Psoas muscle (tissue), 8 donors: ENCODE measurements around the gene PDE4D. TPM values are rescaled to one million over a fixed set of nuclear protein-coding genes. Genes with fewer than 3 reads are reported as not detected.

Experiments used
- ATAC-seq, 4 donors: fragments of 200-7000 bp; cut with Tn5 transposase; one replicate each; pipeline ENCODE4 v1.9.1; 2020; ENCODE audit warnings: moderate library complexity in 3 of 4, mild to moderate bottlenecking in 2 of 4
- DNase-seq, 2 donors: peaks; one replicate each; pipeline ENCODE4 v3.0.0-alpha.2; 2020
- H3K27ac ChIP-seq: fragments of 200-600 bp; one replicate; pipeline ENCODE4 v1.8.0; 2022
- H3K27me3 ChIP-seq, 3 donors: fragments of 200-600 bp in 1 of 3; one replicate each; pipeline versions ENCODE4 v1.6.1 to v1.8.0; 2013 to 2022; ENCODE audit warnings: low read length in 2 of 3, mild to moderate bottlenecking in 2 of 3, moderate library complexity in 1 of 3; ENCODE audit not compliant: insufficient read depth in 3 of 3
- H3K36me3 ChIP-seq, 2 donors: fragments of 200-600 bp in 1 of 2; one replicate each; pipeline versions ENCODE4 v1.6.1 to v1.8.0; 2013 to 2022; ENCODE audit warnings: low read depth in 1 of 2, mild to moderate bottlenecking in 1 of 2, moderate library complexity in 1 of 2; ENCODE audit not compliant: insufficient read depth in 1 of 2
- H3K4me1 ChIP-seq: fragments of 200-600 bp; one replicate; pipeline ENCODE4 v1.8.0; 2022
- H3K4me3 ChIP-seq: fragments of 200-600 bp; one replicate; pipeline ENCODE4 v1.8.0; 2022; ENCODE audit warnings: mild to moderate bottlenecking
- H3K9me3 ChIP-seq: fragments of 200-600 bp; one replicate; pipeline ENCODE4 v1.8.0; 2022
- WGBS, 3 donors: extraction: QIAGEN DNeasy Blood & Tissue Kit; methylation state at CpG; one replicate each; pipeline versions ENCODE4 v1.1.6 to v1.1.7; 2013; 5-methylcytosine and 5-hydroxymethylcytosine counted together
- intact Hi-C, 2 donors: fragments of 100-400 bp; cut with DNase I; formaldehyde crosslinking; loops; one replicate each; pipeline versions ENCODE4 v1.11.0 to v1.14.2; 2022
- polyA plus RNA-seq, 3 donors: library from polyadenylated mRNA; stranded (reverse); fragments of 200-250 nt; gene quantifications; one replicate each; pipeline ENCODE4 v1.2.3, GENCODE V29; 2013
- total RNA-seq, 4 donors: library from RNA; stranded (reverse); fragmentation: NEBNext Ultra II Directional in 2 of 4; extraction: Animal tissue kit (Norgen Biotek cat#: 25700) in 2 of 4; gene quantifications; one replicate each; pipeline versions ENCODE4 v1.2.1 to v1.2.4, GENCODE V29; 2021 to 2023
- TF ChIP-seq, protein P1 (sequence below): fragments of 200-600 bp; IDR thresholded peaks from one replicate; pipeline ENCODE4 v1.8.0; 2022; ENCODE audit warnings: antibody characterized with exemption
- donor health status: healthy with polysubstance abuse.
- donor health status: DM: no; HTN: no; CAD: no; lungs with moderate emphysema.
- donor health status: Bipolar disorder and iron deficiency.
- donor health status: healthy.
- donor health status: DM: yes; HTN: yes; CAD: no.
- donor health status: DM: no; HTN: no; CAD: no.
- donor health status: DM: no; HTN: no; CAD: no.
- donor health status: DM: yes; HTN: yes; CAD: no.

The PDE4D gene
- total and polyA plus RNA-seq, 7 donors: 42.6 to 283 (median 88.7) TPM

DNA sequence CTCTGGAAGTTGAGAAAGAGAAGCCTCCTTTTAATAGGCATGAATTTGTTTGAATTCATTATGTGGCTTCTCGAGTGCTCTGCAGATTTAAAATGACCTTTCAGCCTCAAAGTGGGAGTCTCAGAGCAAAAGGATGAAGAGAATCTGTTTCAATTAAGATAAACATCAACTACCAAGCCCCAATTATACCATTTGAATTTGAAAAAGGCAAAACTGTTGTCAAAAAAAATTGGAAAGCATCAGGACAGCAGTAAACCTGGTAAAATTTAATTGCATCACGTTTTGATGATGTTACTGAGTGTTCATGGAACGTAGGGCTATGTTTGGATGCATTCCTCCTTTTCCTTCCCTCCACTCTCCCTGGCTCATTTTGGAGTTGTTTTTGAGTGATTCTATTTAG lies 637.2 kb downstream of the PDE4D start:
- no peaks in the 10 kb centered on the region for H3K9me3 ChIP-seq
- H3K36me3 ChIP-seq: no peaks in the 10 kb centered on the region
- H3K4me3 ChIP-seq: no peak overlapping the region
- no peaks in the 10 kb centered on the region for H3K27me3 ChIP-seq
- TF ChIP-seq, protein P1, sequence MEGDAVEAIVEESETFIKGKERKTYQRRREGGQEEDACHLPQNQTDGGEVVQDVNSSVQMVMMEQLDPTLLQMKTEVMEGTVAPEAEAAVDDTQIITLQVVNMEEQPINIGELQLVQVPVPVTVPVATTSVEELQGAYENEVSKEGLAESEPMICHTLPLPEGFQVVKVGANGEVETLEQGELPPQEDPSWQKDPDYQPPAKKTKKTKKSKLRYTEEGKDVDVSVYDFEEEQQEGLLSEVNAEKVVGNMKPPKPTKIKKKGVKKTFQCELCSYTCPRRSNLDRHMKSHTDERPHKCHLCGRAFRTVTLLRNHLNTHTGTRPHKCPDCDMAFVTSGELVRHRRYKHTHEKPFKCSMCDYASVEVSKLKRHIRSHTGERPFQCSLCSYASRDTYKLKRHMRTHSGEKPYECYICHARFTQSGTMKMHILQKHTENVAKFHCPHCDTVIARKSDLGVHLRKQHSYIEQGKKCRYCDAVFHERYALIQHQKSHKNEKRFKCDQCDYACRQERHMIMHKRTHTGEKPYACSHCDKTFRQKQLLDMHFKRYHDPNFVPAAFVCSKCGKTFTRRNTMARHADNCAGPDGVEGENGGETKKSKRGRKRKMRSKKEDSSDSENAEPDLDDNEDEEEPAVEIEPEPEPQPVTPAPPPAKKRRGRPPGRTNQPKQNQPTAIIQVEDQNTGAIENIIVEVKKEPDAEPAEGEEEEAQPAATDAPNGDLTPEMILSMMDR: no peak
- intact Hi-C loops: no loop called here
- 33 to 61% (median 37%) methylated on average over 3 of the region's 3 CpGs for WGBS, 3 donors
- H3K27ac ChIP-seq: no peak overlapping the region
- ATAC-seq: no peak
- peaks cover 43% of the 10 kb centered on the region for H3K4me1 ChIP-seq
- DNase-seq: no peak

DNA sequence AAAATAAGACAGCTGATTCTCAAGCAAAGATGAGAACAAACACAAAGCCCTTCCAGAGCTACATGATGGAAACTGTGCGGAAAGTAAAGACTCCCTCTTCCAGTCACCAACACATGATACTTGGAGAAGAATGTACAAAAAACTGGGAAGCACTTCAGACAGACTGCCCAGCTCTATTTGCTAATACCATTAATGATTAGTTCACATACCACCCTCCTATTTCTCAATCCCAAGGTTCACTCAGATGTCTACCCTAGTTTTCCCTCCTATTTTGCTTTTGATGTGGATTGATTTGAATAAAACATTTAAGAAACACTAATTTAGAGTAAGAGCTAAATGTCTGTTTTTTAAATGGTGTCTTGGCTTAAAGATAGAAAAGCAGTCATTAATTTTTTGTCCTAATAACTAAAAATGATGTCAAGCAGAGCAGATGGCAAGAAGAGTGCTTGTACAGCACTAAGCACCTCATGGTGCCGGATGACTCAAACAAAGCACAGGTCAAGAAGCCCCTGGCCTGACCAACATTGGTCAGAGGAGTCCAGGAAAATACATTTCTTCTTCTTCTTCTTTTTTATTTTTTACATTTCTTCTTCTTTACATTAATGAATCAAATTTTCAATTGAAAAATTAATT lies 639.4 kb downstream of the PDE4D start:
- H3K27ac ChIP-seq: no peak overlapping the region
- H3K27me3 ChIP-seq: no peaks in the 10 kb centered on the region
- no peak for DNase-seq
- no peak for ATAC-seq
- WGBS, 3 donors: 93 to 97% (median 97%) methylated on average over 2 of the region's 2 CpGs
- no peaks in the 10 kb centered on the region for H3K9me3 ChIP-seq
- intact Hi-C loops: no loop called here
- no peaks in the 10 kb centered on the region for H3K36me3 ChIP-seq
- H3K4me1 ChIP-seq: peaks cover 37% of the 10 kb centered on the region
- TF ChIP-seq, protein P1: no peak
- no peak overlapping the region for H3K4me3 ChIP-seq

DNA sequence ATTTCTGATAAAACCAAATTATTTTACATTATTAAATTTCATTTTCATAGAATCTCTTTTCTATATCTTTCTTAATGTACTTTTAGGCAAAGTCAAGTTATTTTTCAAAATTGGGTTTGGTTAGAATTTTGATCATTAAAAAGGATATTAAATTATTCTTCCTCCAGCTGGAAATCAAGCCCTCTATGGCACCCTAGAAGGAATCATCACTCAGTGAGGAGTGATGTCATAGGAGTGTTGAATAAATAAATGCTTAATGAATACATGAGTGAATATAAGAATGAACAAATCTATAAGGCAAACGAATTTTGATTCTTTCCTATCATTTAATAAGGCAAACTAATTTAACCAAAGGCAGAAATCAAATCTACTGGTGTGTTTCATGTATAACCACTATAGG lies 639.9 kb downstream of the PDE4D start:
- no peak for DNase-seq
- Histone ChIP-seq H3K4me1 (peaks cover 37% of the 10 kb centered on the region), H3K36me3 (no peaks in the 10 kb centered on the region), H3K4me3 (no peak overlapping the region), H3K27ac (no peak overlapping the region), H3K27me3 (no peaks in the 10 kb centered on the region), H3K9me3 (no peaks in the 10 kb centered on the region)
- no peak for ATAC-seq
- WGBS, 3 donors: 81 to 87% (median 82%) methylated on average over 1 of the region's 1 CpG
- intact Hi-C loops: no loop called here
- TF ChIP-seq, protein P1: no peak

- Histone ChIP-seq H3K27me3 (no peaks in the 10 kb centered on the region), H3K4me3 (no peak overlapping the region), H3K27ac (no peak overlapping the region), H3K36me3 (no peaks in the 10 kb centered on the region), H3K9me3 (no peaks in the 10 kb centered on the region), H3K4me1 (peaks cover 19% of the 10 kb centered on the region)
- WGBS, 3 donors: 23 to 44% (median 30%) methylated on average over 3 of the region's 3 CpGs
- intact Hi-C loops: no loop called here
- TF ChIP-seq, protein P1: no peak
- ATAC-seq (no peak), DNase-seq (no peak)
Measured at GRCh38 chr5:59251627-59252026, 641.9 kb downstream of the PDE4D start.

DNA sequence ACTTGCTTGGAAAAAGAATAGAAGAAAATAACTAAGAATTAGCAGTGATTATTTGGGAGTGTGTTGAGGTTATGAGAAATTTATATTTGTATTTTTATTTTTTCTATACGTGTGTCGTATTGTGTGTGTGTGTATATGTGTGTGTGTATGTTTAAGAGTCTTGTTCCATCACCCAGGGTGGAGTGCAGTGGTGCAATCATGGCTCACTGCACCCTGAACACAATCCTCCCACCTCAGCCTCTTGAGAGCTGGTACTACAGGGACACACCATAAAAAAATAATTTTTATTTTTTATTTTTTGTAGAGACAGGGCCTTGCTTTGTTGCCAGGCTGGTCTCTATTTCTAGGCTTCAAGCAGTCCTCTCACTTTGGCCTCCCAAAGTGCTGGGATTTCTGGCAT lies 643.8 kb downstream of the PDE4D start:
- Histone ChIP-seq H3K36me3 (no peaks in the 10 kb centered on the region), H3K4me3 (no peak overlapping the region), H3K27me3 (no peaks in the 10 kb centered on the region), H3K9me3 (no peaks in the 10 kb centered on the region), H3K4me1 (peaks cover 28% of the 10 kb centered on the region), H3K27ac (peak overlapping the region; percentile 34)
- intact Hi-C loops: no loop called here
- WGBS, 3 donors: 84 to 96% (median 90%) methylated on average over 2 of the region's 2 CpGs
- peak in 3 of 4 donors; percentile 39 to 57 (median 57) for ATAC-seq
- TF ChIP-seq, protein P1: no peak
- no peak for DNase-seq
